HG02571 (cell line): ENCODE data around the gene ZDHHC11.
"Not testable (repeated sequence)": the region's sequence is repeated elsewhere in the genome, so short reads cannot be mapped to it uniquely, and the experiment has no call there.

Experiments used
- ATAC-seq: cut with Tn5 transposase; IDR thresholded peaks from one replicate; pipeline ENCODE4 v1.9.1; 2021; ENCODE audit warnings: mild to moderate bottlenecking, moderate library complexity; ENCODE audit not compliant: unreplicated experiment

Gene ZDHHC11

GRCh38 chr5:750226-750625 is 100.6 kb downstream of the ZDHHC11 start:
- ATAC-seq: not testable (repeated sequence)

GRCh38 chr5:749101-749670 is 101.6 kb downstream of the ZDHHC11 start:
- no peak for ATAC-seq

GRCh38 chr5:748011-748980 is 102.5 kb downstream of the ZDHHC11 start:
- ATAC-seq: not testable (repeated sequence)

- ATAC-seq: not testable (repeated sequence)
Observed at GRCh38 chr5:747303-747844, 103.4 kb downstream of the ZDHHC11 start.

GRCh38 chr5:746258-746761 is 104.5 kb downstream of the ZDHHC11 start:
- no peak for ATAC-seq
